T47D (cell line): Measurements from ENCODE around the gene COMMD7.

Source experiments
- DNase-seq, 2 experiments: peaks; one replicate each; pipeline versions ENCODE4 v3.0.0 to v3.0.0-alpha.2; 2011 to 2012; ENCODE audit warnings: low read depth in 1 of 2, low spot score in 1 of 2
- JUND ChIP-seq: IDR thresholded peaks from 2 replicates; pipeline ENCODE4 v1.6.1; 2012; ENCODE audit warnings: low read depth
- in situ Hi-C: cut with HindIII; loops from 2 replicates; pipeline ENCODE4 v1.10.0; 2016; ENCODE audit warnings: low sequenced_read_pairs, low pct_unique_long_range_greater_than_20kb

Gene COMMD7

DNA sequence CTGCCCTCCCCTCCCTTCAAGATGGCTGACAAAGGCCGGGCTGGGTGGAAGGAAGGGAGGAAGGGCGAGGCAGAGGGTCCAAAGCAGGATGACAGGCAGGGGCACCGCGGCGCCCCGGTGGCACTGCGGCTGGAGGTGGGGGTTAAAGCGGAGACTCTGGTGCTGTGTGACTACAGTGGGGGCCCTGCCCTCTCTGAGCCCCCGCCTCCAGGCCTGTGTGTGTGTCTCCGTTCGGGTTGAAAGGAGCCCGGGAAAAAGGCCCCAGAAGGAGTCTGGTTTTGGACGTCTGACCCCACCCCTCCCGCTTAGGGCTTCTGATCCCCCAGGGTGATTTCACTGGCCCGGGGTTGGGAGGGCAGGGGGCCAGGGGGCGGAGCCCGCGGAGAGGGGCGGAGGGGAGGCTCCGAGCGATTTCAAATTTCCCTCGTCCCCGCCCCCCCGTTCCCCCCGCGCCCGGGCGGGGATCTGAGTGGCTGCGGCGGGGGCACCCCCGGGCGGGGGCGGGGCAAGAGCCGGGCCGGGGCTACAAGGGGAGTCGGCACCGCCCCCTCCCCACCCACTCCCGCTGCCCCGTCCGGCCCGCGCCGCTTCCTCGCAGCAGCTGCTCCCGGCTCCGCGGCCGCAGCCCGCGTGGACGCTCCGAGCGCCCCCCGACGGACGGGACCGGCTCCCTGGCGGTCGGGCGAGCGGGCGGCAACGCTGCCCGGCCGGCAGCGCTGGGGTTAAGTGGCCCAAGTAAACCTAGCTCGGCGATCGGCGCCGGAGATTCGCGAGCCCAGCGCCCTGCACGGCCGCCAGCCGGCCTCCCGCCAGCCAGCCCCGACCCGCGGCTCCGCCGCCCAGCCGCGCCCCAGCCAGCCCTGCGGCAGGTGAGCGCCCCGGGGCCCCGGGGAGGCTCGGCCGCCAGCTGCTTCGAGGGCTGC, 18.8 kb upstream of the COMMD7 start, which contains the start of gene DNMT3B:
Gene DNMT3B (plus strand): TSS at position 555 of the 923 bp plus-strand sequence. CDS start 17,939 bp downstream, outside the sequence.
- in situ Hi-C loops: no loop called here

DNA sequence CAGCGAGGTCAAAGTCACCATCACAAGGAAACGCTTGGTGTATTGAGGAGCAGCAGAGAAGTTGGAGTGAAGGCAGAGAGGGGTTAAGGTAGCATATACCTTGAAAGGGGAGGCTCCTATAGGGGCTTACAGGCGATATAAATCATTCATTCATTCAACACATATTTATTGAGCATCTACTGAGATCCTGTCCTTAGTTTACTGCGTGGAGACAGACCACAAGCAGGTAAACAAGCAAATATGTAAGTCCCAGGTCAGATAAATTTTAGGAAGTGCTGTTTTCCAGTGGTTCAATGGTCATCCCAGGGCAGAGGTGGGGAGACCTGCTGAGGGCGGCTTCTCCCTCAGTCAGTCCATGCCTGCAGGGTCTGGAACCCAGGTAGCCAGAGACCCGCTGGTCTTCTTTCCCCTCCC, 18.2 kb upstream of the COMMD7 start:
- TF ChIP-seq JUND: no peak
- no peak for DNase-seq
- in situ Hi-C loops: no loop called here

More for the DNA sequence above, 18.8 kb upstream of the COMMD7 start, which contains the start of gene DNMT3B:
- TF ChIP-seq JUND: no peak
- peak; percentile 91 to 93 for DNase-seq

DNA sequence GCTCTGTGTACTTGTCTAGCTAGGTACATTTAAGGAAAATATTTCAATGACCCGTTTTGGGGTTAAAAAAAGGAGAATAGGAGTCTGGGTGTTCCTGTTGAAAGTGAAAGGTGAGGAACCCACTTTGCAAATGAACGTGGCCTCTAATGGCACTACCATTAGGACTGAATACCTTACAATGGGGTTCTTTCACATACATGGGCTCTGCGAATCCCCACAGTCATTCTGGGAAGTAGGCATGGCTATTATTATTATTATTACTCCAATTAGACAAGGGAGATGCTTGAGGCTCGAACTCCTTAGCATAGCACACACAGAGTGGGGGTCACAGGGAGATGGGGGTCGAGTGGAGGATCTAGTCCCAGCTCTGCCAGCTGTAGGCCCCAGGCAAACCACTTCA, 12.9 kb upstream of the COMMD7 start:
- DNase-seq: no peak
- in situ Hi-C loops: no loop called here

DNA sequence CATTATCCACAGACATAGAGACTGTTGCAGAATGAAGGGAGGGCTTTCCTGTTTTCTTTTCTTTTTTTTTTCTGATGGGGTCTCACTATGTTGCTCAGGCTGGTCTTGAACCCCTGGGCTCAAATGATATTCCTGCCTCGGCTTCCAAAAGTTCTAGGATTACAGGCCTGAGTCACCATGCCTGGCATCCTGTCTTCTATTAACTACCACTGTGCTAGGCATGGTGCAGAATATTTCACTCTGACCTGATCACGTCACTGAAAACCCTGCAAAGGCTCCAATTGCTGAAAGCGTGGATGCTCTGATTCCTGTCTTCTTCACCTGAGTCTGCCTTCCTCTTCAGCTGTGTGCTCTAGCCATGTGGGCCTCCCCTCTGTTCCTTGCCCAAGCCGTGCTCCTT, 10.5 kb upstream of the COMMD7 start:
- in situ Hi-C loops: no loop called here
- no peak for TF ChIP-seq JUND
- DNase-seq: no peak

More for the DNA sequence above, 12.9 kb upstream of the COMMD7 start:
- no peak for TF ChIP-seq JUND

DNA sequence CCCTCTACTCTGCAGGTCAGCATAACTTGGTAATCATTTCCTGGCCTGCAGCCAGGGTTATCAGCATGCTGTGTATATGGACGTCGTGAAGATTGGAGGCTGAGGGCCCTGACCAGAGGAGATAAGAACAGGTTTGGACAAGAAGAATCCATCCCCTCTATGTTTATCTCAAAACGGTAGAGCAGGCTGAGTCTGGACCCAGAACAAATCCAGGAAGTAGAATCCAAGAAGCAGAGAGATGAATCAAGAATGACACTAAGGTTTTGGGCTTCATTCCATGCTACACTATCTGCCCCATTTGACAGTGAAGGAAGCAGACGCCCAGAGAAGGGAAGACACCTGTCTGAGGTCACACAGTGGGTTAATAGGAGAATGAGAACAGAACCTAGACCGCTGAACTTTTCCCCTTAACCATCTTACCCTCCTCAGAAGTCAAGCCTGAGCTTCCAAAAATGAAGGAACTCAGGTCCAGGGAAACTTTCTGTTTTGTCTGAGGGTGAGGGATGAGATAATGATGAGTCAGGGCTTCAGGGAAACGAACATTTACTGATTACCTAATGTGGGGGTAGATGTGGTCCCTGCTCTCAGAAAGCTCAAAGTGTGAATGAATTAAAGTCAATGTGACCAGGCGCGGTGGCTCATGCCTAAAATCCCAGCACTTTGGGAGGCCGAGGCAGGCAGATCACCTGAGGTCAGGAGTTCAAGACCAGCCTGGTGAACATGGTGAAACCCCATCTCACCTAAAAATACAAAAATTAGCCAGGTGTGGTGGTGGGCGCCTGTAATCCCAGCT, 9.4 kb upstream of the COMMD7 start:
- no peak for DNase-seq
- TF ChIP-seq JUND: no peak
- in situ Hi-C loops: no loop called here

DNA sequence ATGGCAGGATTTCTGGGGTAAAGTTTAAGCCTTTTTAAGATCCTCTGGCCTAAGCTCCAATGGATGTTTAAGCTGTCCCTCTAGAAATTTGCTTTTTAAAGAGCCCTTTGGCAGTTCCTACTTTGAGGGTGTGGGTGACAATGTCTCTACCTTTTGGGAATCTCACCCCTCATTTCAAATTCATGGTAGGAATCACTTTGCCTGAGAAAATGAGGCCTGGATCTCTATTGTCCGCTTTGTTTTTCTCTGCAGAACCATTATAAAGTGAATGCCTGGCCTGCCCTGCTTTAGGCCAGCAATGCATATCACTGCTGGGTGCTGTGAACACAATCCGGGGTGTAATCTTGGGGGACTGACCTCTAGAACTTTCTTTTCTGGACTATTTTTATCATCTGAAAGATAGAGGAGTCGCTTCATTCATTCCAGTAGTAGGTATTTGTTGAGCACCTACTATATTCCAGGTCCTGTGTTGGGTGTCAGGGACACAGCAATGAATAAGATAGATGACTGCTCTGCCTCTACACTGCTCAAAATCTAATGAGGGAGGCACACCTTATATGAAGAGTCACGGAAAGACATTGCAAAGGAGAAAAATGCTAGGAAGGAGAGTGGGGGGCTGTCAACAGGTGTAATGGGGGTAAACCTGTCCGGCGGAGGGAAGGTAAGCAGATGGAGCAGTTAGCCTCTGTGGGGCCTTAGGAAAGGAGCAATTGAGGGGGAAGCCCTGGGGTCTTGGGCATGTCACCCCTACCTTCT, 8.6 kb upstream of the COMMD7 start:
- no peak for TF ChIP-seq JUND
- in situ Hi-C loops: no loop called here
- no peak for DNase-seq

DNA sequence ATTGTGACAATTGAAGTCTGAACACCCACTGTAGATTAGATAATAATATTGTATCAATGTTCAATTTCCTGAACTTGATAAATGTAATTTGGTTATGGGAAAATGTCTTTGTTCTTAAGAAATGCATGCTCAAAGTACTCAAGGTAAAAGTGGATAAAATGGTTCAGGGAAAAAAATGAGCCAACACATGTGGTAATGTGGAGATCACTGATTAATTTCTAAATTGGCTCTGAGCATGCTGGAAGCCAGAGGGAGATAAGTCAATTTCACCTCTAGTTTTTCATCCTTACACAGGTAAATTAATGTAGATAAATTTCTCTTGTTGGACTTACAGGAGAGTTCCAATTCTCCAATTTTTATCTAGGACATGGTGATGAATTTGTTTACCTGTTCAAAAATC, 8.0 kb upstream of the COMMD7 start:
- no peak for DNase-seq
- TF ChIP-seq JUND: no peak
- in situ Hi-C loops: no loop called here

DNA sequence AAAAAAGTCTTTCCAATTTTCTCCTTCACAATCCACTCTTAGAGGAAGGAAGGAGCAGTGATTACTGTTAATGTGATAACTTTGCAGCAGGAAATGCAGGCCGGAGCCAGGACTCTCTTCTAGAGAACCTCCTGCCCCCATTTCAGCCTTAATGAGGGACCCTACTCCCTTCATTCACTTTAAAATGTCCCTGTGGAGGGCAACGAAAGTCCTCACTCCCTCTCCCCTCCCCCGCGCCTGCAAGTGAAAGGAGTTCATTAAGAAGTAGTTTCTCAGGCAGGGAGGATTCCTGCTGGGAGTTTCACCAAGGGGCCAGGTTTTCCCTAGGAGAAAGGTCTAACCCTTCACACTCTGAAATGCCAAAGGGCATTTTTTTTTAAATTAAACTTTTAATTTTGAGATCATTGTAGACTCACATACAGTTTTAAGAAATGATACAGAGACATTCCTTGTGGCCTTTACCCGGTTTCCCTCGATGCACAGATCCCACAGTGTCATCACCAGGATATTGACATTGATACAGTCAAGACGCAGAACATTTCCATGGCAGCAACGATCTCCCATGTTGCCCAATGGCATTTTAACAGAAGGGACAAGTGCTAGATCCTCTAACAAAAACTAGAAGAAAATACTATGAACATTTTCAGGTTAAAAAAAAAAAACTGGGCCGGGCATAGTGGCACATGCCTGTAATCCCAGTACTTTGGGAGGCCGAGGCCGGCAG, 6.8 kb upstream of the COMMD7 start:
- DNase-seq: no peak
- in situ Hi-C loops: no loop called here
- no peak for TF ChIP-seq JUND

DNA sequence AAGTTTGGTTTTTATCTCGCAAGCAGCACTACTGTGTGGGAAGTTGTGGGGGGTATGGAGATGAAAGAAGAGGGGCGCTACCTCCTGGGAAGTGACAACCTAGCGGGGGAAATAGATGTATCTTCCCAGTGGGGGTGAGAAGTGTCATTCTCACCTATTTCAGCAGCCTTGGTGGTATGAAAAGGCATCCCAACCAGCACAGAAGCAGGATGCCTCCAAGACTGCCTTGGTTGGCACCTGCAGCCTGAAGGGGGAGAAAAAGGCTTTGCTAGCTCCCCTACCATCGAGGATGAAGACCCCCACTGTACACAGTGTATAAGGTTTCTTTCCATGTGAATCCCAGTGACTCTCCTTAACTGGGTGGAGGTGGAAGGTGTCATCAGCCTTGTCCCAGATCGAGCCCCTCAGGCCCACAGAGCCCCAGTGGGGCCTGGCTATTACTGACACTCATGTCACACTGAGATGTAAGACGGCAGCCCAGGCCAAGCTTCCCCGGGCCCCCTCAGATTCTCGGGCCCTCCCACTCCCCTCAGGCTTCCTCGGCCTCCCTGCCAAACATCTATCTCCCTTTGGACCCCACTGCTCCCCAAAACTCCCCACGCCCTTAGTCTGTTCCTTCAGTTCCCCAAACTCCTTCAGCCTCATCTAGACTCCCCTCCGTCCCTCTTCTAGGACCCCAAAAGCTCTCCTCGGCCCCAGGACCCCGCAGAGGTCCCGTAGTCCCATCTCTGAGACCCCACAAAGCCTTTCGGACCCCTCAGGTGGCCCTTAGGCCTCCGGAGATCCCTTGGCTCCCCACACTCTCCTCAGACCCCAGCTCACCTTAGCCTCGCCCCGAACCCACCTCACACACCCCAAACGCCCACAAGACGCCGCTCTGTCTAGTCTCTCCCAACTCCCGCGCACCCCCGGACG, 688 bp downstream of the COMMD7 start:
- no peak for DNase-seq
- no peak for TF ChIP-seq JUND
- in situ Hi-C loops: no loop called here

DNA sequence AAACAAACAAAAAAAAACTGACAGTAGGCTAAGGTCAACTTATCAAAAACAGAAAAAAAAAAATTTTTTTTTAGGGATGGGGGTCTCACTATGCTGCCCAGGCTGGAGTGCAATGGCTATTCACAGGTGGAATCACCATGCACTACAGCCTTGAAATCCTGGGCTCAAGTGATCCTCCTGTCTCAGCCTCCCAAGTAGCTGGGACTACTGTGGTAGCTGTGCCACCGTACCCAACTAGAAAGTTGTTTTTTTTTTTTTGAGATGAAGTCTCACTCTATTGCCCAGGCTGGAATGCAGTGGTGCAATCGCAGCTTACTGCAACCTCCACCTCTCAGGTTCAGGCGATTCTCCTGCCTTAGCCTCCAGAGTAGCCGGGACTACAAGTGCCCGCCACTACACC, 2.1 kb downstream of the COMMD7 start:
- in situ Hi-C loops: no loop called here
- TF ChIP-seq JUND: no peak
- DNase-seq: no peak
